D721Med (cell line): ENCODE data around the gene DGCR6.
"Not testable (repeated sequence)": the region's sequence is repeated elsewhere in the genome, so short reads cannot be mapped to it uniquely, and the experiment has no call there.

Source experiments
- DNase-seq: peaks from one replicate; pipeline ENCODE4 v3.0.0; 2011; ENCODE audit warnings: low spot score; ENCODE audit not compliant: insufficient read length
- FAIRE-seq: peaks from 2 replicates; lab custom pipeline; 2011; peaks lifted over from hg19 to GRCh38; lab: Jason Lieb, UNC
- TF ChIP-seq, protein P1 (sequence below): IDR thresholded peaks from 2 replicates; pipeline ENCODE4 v1.5.1; 2012; ENCODE audit warnings: mild to moderate bottlenecking, control low read depth; ENCODE audit not compliant: insufficient read depth; ENCODE audit errors: missing control alignments

Gene DGCR6

DNA sequence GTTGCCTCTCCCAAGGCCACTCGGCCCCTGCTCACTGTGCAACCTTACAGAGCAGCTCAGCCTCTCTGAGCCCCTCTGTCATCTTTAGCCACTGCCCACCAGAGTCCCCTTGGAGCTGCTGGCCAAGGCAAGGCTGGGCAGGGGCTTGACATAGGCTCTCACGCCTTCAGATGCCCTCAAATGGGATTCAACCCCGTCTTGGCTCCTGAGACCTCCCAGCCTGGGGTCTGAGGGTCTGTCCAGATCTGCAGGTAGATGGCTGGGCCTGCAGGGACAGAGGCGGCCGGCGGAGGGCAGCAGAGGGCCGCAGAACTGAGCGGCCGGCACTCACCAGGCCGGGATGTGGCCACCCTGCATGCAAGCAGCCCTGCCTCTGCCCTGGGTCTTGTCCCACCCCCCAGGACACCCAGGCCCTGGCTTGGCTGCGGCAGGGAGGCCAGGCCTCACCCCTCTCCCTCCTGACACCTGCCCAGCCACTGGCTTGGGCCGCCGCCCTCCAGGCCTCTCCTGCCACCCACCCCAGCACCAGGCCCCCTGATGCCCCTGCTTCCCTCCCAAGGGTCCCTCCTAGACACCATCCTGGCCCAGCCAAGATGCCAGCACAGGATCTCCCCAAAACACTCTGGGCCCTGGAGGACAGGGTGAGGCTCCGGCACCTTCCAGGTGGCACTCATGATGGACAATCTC lies 48.3 kb downstream of the DGCR6 start:
- DNase-seq, result peak; percentile 90
- TF ChIP-seq, protein P1, sequence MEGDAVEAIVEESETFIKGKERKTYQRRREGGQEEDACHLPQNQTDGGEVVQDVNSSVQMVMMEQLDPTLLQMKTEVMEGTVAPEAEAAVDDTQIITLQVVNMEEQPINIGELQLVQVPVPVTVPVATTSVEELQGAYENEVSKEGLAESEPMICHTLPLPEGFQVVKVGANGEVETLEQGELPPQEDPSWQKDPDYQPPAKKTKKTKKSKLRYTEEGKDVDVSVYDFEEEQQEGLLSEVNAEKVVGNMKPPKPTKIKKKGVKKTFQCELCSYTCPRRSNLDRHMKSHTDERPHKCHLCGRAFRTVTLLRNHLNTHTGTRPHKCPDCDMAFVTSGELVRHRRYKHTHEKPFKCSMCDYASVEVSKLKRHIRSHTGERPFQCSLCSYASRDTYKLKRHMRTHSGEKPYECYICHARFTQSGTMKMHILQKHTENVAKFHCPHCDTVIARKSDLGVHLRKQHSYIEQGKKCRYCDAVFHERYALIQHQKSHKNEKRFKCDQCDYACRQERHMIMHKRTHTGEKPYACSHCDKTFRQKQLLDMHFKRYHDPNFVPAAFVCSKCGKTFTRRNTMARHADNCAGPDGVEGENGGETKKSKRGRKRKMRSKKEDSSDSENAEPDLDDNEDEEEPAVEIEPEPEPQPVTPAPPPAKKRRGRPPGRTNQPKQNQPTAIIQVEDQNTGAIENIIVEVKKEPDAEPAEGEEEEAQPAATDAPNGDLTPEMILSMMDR, result peak; percentile 70
- not testable (repeated sequence) for FAIRE-seq

DNA sequence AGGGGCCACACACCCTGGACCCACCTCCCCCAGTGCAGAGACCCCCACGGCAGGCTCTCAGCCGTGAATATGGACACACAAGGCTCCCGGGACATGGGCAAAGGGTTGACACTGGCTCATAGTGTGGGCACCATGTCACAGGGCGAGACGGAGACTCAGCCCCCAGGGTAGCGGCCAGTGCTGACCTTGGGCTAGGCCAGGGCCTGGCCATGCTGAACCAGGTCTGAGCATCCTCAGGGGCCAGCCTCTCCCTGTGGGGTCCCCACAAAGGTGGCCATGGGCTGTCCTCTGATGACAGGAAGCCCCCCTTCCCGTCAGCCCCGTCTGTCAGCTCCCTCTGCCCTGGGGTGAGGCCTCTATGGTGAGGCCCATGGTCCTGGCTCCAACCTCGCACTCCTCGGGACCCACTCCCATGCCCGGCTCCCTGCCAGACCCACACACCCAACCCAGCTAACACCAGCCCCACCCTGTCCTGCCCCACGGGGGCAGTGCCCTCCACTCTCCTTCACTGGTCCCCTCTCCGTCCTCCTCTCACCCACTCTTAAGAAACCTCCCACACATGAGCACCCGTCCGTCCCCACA lies 49.0 kb downstream of the DGCR6 start:
- no peak for DNase-seq
- TF ChIP-seq, protein P1, result no peak
- no peak for FAIRE-seq

DNA sequence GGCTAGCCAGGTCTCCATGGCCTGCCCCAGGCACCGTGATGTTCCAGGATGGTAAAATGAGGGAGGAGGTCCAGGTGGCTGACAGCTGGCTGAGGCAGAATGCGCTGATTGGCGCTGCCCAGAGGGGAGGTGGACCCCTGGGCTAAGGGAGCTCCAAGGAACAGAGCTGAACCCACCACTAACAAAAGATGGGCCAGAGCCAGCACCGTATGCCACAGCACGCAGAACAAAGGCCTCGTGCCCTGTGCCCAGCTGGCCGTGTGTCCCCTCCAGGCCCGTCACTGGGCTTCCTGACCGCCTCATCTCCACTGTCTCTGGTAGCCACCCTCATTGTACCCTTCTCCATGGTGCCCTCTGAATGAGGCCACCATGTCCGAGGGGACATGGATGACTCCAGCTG lies 49.6 kb downstream of the DGCR6 start:
- DNase-seq (no peak), FAIRE-seq (no peak)
- TF ChIP-seq, protein P1, result no peak

DNA sequence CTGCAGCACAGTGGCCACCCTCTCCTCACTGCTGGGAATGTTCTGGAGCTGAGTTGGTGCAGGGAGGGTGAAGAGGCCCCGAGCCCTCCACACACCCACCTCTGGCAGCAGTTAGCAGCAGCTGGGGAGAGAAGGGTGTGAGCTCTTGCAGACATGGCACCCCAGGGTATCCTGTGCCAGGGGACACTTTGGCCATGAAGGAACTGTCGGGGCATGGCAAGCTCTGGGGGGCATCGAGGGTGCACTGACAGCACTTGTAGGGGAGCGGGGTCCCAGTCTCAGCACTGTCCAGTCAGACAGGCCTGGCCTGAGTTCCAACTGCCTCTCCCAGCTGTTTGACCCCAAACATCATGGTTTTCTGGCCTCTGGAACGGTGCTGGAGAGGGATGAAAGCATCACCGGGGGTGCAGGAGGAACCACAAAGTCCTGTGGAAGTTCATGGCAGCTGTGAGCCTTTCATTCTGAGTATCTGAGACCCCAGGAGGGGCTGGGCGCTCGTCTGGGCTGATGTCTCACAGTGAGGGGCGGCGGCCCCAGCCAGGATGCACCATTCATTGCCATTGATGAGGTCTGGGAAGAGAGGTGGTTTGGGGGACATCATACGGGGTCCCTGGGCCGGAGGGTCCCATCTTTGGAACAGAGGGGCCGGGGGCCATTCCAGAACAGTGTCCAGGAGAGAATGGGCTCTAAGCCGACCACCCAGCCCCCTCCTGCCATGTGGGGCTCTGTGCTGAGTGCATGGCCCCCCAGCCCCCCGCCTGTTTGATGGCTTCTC lies 50.2 kb downstream of the DGCR6 start:
- not testable (repeated sequence) for FAIRE-seq, DNase-seq

DNA sequence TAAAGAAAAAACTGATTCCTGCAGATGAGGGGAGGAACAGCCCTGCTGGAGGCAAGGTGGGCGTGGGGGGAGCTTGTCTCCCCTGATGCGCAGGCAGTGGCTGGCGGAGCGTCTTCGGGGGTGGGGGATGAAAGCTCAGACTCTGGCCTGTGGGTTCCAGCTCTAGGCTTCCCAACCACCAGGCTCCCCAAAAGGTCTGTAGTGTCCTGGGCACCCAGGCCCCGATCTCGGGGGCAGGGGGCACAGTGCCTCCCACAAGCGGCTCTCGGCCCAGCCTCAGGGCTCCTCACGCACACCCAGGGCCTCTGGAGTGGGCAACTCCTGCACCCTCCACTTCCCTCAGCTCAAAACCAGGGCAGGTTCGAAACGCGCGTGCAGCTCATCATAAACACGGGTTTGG lies 50.8 kb downstream of the DGCR6 start:
- not testable (repeated sequence) for FAIRE-seq

DNA sequence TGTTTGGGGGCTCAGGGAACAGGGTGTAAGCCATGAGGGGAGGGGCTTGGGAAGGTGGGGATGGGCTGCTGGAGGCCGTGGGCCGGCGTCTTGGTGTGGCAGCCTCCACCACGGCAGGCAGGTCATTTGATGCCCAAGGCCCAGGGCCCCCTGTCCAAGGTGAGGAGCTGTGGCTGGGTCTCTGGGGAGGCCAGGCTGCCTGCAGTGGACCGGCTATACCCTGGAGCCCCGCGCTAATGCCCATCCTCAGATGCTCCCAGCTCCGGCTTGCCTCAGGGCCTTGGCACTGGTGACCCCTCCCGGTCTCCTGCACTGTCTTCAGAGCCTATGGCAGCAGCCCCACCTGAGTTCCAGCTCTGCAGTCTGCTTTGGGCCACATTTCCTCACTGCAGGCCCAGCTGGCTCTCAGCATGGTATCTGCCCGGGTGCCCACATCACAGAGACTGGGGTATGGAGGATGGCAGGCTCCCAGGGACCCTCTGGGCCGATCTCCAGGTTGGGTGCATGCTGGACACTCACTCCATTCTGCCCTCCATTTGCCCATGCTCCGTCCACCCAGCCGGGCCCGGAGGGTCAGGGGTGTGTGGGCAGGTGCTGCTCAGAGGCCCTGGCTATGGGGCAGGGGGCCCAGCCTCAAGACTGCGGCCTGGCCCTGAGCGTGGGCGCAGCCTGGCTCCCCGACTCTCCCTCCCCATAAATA lies 51.7 kb downstream of the DGCR6 start:
- not testable (repeated sequence) for FAIRE-seq, DNase-seq

More for the DNA sequence above, 50.8 kb downstream of the DGCR6 start:
- not testable (repeated sequence) for DNase-seq

DNA sequence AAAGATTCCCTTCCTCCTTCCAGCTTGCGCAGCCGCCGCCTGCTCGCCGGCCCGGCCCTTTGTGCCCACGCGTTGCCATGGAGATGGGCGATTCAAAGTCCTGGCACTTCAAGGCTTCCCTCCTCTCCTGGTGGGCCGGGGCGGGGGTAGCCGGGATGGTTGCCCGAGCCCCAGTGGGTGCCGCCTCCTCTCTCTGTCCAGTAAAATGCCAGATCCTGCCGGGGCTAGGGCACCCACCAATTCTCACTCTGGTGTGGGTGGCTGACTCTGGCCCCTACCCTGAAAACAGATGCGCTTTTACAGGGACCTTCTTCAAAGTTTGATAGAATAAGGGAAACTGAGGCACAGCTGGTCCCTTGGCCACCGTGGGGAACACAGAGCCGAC lies 52.2 kb downstream of the DGCR6 start:
- not testable (repeated sequence) for FAIRE-seq, DNase-seq

DNA sequence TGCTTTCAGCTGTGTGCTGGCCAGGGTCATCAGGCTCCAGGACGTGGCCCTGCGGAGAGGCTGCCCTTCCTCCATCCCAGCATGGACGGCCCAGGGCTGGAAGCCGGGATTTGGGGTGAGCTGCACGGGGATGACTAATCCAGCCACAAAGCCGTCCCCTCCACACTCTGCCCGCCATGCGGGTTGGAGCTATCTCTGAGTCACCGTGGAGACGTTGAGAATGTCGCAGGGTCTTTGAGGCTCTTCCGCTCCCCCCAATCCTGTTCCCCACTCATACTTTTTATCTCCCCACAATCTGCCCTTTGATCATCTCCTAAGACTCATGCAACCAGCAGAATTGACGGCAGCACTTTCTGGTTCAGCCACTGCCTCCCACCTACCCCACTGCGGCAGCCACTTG lies 52.6 kb downstream of the DGCR6 start:
- DNase-seq, FAIRE-seq: not testable (repeated sequence)

DNA sequence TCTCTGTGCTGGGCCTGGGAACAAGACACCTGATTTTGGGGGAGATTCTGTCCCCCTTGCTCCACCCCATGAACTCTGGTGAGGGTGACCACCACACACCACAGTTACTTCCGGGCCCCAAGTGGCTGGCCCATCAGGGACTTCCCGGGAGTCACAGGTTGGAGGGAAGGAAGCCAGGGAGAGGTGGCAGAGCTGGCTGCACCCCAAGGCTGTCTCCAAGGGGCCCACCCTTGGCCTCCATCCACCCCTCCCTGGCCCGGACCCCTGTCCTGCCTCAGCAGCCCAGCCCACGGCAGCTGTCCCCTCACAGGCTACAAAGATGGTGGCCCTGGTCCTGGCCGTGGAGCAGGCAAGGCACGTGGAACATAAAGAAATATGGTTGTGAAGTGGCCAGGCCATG lies 53.1 kb downstream of the DGCR6 start:
- DNase-seq, FAIRE-seq: not testable (repeated sequence)

DNA sequence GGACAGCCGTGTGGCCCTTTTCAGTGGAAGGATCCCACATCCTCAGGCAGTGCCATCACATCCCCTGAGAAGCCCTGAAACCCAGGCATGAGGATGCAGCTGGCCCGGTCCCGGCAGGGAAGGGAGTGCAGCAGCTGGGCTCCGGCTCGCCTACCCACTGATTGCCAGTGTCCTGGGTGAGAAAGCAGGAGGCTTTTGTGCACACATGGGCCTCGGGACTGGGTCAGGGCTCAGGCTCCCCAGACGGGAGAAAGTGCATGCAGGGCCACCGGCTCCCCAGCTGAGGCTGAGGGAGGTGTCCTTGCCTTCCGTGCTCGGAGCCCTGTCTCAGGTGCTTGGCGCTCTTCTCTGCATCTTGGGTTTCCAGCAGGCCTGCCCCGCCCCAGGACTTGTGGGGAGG lies 53.6 kb downstream of the DGCR6 start:
- not testable (repeated sequence) for FAIRE-seq, DNase-seq

DNA sequence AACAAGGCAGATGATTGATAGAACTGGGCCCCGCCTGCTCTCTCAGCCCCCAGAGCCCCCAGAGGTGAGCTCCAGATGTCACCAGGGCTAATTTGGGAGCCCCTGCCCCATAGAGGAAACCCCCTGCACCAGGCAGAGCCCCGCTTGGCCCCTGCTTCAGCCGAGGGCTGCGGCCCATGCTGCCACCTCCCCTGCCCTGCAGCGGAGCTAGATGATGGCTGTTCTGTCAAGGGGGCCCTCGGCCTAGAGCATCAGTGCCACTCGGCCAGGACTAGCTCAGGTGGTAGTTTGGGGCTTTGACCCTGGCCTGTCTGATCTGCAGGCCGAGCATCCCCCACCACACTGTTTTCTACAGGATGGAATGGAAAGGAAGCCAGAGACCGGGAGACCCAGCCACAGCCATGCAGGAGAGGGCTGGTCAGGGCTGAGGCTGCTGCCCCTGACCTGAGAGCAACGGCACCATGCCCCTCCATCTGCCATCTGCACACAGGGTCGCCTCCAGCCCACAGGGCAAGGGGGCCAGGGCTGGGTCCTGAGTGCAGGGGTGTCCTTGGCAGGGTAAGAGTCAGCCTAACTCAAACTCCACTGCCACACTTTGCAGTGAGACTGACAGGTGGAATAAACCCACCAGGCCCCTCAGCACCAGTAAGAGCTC lies 54.2 kb downstream of the DGCR6 start:
- not testable (repeated sequence) for FAIRE-seq, DNase-seq

DNA sequence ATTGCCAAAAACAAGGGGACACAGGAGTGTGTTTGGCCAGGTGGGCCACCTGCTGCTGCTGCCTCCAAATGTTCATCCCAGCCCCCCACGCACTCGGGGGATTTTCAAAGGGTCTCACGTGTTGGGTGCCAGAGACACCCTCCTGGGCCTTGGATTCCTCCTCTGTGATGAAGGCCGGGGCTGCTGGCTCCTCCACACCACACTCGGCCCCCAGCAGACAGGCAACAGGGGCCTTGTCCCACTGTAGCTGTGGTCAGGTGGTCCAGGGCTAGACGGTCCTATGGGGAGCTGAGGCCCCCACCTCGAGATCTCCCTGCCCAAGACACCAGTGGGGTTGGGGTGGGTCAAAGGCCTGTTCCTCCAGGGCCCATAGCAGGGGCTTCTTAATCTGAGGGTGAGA lies 55.1 kb downstream of the DGCR6 start:
- not testable (repeated sequence) for DNase-seq, FAIRE-seq
